D721Med (cell line): ENCODE measurements around the gene MGAT4C.
"Not testable (repeated sequence)": the region's sequence is repeated elsewhere in the genome, so short reads cannot be mapped to it uniquely, and the experiment has no call there.

Experiments
- DNase-seq: peaks from one replicate; pipeline ENCODE4 v3.0.0; 2011; ENCODE audit warnings: low spot score; ENCODE audit not compliant: insufficient read length
- FAIRE-seq: peaks from 2 replicates; lab custom pipeline; 2011; peaks lifted over from hg19 to GRCh38; lab: Jason Lieb, UNC
- TF ChIP-seq, protein P1 (sequence below): IDR thresholded peaks from 2 replicates; pipeline ENCODE4 v1.5.1; 2012; ENCODE audit warnings: mild to moderate bottlenecking, control low read depth; ENCODE audit not compliant: insufficient read depth; ENCODE audit errors: missing control alignments

The MGAT4C gene

DNA sequence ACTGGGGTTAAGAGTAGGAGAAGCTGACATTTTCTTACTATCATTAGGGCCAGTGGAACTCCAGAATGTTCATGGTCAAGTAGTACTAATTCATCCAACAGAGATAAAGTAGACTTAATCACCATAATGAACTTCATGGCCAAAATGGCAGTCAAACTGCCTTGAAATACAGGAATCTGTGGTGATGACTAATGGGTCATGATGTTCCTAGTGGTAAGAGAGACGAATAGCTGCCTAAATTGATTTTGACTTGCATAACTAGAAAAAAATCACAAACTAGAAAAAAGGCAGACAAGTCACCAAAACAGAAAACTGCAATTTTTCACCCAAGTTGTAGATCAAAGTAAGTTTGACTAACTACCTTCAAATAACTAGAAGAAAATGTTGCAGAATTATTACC lies 138.5 kb downstream of the MGAT4C start:
- TF ChIP-seq, protein P1, sequence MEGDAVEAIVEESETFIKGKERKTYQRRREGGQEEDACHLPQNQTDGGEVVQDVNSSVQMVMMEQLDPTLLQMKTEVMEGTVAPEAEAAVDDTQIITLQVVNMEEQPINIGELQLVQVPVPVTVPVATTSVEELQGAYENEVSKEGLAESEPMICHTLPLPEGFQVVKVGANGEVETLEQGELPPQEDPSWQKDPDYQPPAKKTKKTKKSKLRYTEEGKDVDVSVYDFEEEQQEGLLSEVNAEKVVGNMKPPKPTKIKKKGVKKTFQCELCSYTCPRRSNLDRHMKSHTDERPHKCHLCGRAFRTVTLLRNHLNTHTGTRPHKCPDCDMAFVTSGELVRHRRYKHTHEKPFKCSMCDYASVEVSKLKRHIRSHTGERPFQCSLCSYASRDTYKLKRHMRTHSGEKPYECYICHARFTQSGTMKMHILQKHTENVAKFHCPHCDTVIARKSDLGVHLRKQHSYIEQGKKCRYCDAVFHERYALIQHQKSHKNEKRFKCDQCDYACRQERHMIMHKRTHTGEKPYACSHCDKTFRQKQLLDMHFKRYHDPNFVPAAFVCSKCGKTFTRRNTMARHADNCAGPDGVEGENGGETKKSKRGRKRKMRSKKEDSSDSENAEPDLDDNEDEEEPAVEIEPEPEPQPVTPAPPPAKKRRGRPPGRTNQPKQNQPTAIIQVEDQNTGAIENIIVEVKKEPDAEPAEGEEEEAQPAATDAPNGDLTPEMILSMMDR: no peak
- FAIRE-seq (no peak), DNase-seq (no peak)

DNA sequence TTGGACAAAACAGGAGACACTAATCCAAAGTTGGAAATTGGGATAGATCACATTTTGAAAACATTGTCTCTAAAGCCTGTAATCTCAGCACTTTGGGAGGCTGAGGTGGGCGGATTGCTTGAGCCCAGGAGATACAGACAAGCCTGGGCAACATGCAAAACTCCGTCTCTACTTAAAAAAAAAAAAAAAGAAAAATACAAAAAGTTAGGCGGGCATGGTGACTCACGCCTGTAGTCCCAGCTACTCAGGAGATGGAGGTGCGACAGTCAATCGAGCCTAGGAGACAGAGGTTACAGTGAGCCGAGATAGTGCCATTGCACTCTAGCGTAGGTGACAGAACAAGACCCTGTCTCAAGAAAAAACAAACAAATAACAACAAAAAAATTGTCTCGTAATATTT lies 152.1 kb downstream of the MGAT4C start:
- TF ChIP-seq, protein P1: no peak
- FAIRE-seq (no peak), DNase-seq (no peak)

- DNase-seq (no peak), FAIRE-seq (no peak)
- TF ChIP-seq, protein P1: no peak
These were observed 159.0 kb downstream of the MGAT4C start for GRCh38 chr12:86097161-86097560.

GRCh38 chr12:86091681-86092080 lies 164.5 kb downstream of the MGAT4C start:
- FAIRE-seq: no peak
- no peak for DNase-seq
- TF ChIP-seq, protein P1: no peak

- TF ChIP-seq, protein P1: no peak
- DNase-seq (no peak), FAIRE-seq (no peak)
These were observed 174.3 kb downstream of the MGAT4C start for GRCh38 chr12:86081843-86082242.

GRCh38 chr12:86059052-86059451 lies 197.1 kb downstream of the MGAT4C start:
- FAIRE-seq, DNase-seq: not testable (repeated sequence)

DNA sequence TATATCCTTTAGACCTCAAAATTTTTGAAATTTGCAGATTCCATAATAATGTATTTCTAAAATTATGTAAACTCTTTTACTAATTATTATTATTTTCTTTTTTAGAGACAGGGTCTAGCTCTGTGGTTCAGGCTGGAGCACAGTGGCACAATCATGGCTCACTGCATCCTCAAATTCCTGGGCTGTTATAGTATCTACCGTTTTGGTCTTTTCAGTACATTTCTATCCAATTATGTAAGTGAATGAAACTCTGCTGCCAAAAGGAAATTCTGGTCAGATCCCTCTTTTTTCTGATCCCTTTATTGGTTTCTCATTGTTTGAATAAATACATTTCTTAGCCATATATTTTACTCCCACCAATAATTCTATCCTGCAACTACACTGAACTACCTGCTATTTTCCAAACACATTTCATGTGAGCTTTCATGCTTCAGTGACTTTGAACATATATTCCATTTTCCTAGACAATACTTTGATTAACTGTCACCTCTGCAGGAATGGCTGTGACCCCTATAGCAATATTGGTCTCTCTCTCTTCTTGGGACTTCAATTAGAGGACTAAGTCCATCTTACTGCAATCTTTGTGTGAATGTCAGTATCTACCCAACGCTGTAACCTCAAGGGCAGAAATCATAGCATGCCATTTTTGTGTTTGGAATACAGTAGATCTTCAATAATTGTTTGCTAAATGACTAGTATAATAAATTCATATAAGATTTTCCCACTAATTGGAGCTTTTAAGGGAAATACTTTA lies 198.9 kb downstream of the MGAT4C start:
- DNase-seq (no peak), FAIRE-seq (no peak)
- TF ChIP-seq, protein P1: no peak
